GM12891 (cell line): ENCODE measurements around the gene COL18A1.

Experiments
- POLR2A ChIP-seq: IDR thresholded peaks from 2 replicates; pipeline ENCODE4 v1.6.1; 2011; ENCODE audit warnings: low read depth, low read length, control low read depth
- POLR2AphosphoS5 ChIP-seq: IDR thresholded peaks from 2 replicates; pipeline ENCODE4 v1.6.1; 2011; ENCODE audit warnings: low read depth, low read length, control low read depth
- POU2F2 ChIP-seq: IDR thresholded peaks from 2 replicates; pipeline ENCODE4 v1.6.1; 2011; ENCODE audit warnings: low read depth, mild to moderate bottlenecking, control low read depth, low read length, moderate library complexity
- SPI1 ChIP-seq: IDR thresholded peaks from 2 replicates; pipeline ENCODE4 v1.6.1; 2011; ENCODE audit warnings: low read depth, low read length, control low read depth
- TAF1 ChIP-seq: IDR thresholded peaks from 2 replicates; pipeline ENCODE4 v1.6.1; 2011; ENCODE audit warnings: low read depth, low read length, control low read depth

GRCh38 chr21:45529785-45530422, 124.9 kb downstream of the COL18A1 start:
- TF ChIP-seq POLR2AphosphoS5 (no peak), POLR2A (no peak), TAF1 (no peak), SPI1 (no peak), POU2F2 (no peak)
